ENCODE measurements around the gene ST3GAL5. TPM values are rescaled to one million over a fixed set of nuclear protein-coding genes. Genes with fewer than 3 reads are reported as not detected.

Gene ST3GAL5
- total RNA-seq, 1 donor from 2014 or later, result 16.0 TPM

DNA sequence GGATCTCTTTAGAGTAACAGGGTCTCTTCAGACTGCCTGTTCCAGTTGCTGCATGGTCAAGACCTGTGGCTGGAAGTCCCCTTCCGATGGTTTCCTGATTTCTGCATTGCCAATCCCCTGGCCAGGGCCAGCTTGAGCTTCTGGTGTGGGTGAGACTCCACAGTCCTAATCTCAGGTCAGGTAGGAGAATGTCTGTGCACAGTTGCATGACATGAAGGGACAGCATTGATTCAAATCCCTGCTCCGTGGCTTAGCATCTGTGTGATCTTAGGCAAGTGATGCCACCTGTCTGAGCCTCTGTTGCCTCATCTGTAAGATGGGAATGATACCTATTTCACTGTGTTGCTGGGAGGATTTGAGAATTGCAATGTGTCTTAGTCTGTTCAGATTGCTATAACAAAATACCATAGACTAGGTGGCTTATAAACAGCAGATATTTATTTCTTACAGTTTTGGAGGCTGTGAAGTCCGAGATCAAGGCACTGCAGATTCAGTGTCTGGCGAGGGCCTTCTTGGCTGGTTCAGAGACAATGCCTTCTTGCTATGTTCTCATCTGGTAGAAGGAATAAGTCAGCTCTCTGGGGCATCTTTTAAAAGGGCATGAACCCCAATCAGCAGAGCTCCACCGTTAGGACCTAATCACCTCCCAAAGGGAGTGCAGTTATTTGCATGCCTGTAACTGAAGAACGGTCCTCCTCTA, 68.8 kb downstream of the ST3GAL5 start:
- H3K36me3 Mint-ChIP-seq (ENCODE audit: low read depth), result no peaks in the 10 kb centered on the region
- no peak for TF ChIP-seq CTCF (conservative IDR thresholded peaks at IDR 0.05)
- H3K27me3 Mint-ChIP-seq (ENCODE audit: low read depth), result peaks cover 24% of the 10 kb centered on the region
- no peaks in the 10 kb centered on the region for H3K9me3 Mint-ChIP-seq
- DNase-seq (ENCODE audit: low read depth, low spot score), result no peak
- no peak overlapping the region for H3K27ac Mint-ChIP-seq (ENCODE audit: unreplicated experiment)
- H3K4me1 Mint-ChIP-seq, result no peaks in the 10 kb centered on the region
- H3K4me3 Mint-ChIP-seq, result no peak overlapping the region

GRCh38 chr2:85814802-85815550, 73.8 kb downstream of the ST3GAL5 start:
- H3K36me3 Mint-ChIP-seq (ENCODE audit: low read depth), result no peaks in the 10 kb centered on the region
- H3K27me3 Mint-ChIP-seq (ENCODE audit: low read depth), result peaks cover 12% of the 10 kb centered on the region
- no peaks in the 10 kb centered on the region for H3K9me3 Mint-ChIP-seq
- no peaks in the 10 kb centered on the region for H3K4me1 Mint-ChIP-seq
- TF ChIP-seq CTCF (conservative IDR thresholded peaks at IDR 0.05), result no peak
- no peak for DNase-seq (ENCODE audit: low read depth, low spot score)
- H3K27ac Mint-ChIP-seq (ENCODE audit: unreplicated experiment), result no peak overlapping the region
- H3K4me3 Mint-ChIP-seq, result no peak overlapping the region

- peak; percentile 92 for TF ChIP-seq CTCF (conservative IDR thresholded peaks at IDR 0.05)
- Mint-ChIP-seq H3K4me1 (no peaks in the 10 kb centered on the region), H3K27ac (ENCODE audit: unreplicated experiment) (no peak overlapping the region), H3K27me3 (ENCODE audit: low read depth) (peaks cover 8% of the 10 kb centered on the region), H3K36me3 (ENCODE audit: low read depth) (no peaks in the 10 kb centered on the region), H3K4me3 (no peak overlapping the region), H3K9me3 (no peaks in the 10 kb centered on the region)
- DNase-seq (ENCODE audit: low read depth, low spot score), result peak; percentile 95
Observed at GRCh38 chr2:85813982-85814801, 74.6 kb downstream of the ST3GAL5 start.

GRCh38 chr2:85813211-85813981, 75.4 kb downstream of the ST3GAL5 start:
- H3K27me3 Mint-ChIP-seq (ENCODE audit: low read depth), result peaks cover 6% of the 10 kb centered on the region
- no peak overlapping the region for H3K27ac Mint-ChIP-seq (ENCODE audit: unreplicated experiment)

More at GRCh38 chr2:85813211-85813981, 75.4 kb downstream of the ST3GAL5 start:
- Mint-ChIP-seq H3K9me3 (no peaks in the 10 kb centered on the region), H3K4me3 (no peak overlapping the region), H3K36me3 (ENCODE audit: low read depth) (no peaks in the 10 kb centered on the region), H3K4me1 (no peaks in the 10 kb centered on the region)
- no peak for TF ChIP-seq CTCF (conservative IDR thresholded peaks at IDR 0.05)
- DNase-seq (ENCODE audit: low read depth, low spot score), result no peak

All from neural crest cell (in vitro differentiated cells).